Measurements from ENCODE around the gene ZNF319.

The ZNF319 gene

DNA sequence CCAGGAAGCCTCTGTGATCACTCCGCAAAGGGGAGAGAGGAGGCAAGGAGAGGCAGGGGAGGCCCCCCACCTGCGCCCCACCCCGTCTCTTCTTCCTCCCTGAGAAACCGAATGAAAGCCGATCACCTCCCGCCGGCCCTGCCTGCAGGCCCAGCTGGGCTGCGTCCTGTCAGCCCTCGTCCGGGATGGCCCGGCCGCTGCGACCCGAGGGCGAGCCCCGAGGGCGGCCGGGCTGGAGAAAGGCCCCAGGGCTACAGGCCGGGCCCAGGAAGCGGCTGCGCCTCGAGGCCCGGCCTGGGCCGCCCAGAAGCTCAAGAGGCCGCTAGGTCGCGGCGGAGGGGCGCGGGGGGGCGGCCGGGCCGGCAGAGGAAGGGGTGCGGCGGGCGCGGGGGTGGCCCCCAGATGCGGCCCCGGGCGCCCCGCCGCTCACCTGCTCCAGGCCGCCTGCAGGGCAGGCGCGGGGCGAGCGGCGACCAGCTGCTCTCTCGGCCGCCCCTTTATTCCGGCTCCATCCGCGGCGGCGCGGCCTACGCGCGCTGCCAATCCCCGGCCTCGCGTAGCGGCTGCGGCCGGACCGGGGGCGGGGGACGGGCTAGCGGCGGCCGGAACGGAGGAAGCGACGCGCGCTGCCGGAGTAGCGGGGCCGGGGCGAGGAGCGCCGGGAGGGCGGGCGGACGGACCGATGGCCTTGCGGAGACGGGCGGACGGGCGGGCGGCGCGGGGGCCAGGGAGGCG is at the start of gene ZNF319:
TSS of gene ZNF319 (minus strand) at position 702 of the 735 bp plus-strand sequence. CDS start 2,407 bp downstream, outside the sequence.
- DNase-seq = no peak

DNA sequence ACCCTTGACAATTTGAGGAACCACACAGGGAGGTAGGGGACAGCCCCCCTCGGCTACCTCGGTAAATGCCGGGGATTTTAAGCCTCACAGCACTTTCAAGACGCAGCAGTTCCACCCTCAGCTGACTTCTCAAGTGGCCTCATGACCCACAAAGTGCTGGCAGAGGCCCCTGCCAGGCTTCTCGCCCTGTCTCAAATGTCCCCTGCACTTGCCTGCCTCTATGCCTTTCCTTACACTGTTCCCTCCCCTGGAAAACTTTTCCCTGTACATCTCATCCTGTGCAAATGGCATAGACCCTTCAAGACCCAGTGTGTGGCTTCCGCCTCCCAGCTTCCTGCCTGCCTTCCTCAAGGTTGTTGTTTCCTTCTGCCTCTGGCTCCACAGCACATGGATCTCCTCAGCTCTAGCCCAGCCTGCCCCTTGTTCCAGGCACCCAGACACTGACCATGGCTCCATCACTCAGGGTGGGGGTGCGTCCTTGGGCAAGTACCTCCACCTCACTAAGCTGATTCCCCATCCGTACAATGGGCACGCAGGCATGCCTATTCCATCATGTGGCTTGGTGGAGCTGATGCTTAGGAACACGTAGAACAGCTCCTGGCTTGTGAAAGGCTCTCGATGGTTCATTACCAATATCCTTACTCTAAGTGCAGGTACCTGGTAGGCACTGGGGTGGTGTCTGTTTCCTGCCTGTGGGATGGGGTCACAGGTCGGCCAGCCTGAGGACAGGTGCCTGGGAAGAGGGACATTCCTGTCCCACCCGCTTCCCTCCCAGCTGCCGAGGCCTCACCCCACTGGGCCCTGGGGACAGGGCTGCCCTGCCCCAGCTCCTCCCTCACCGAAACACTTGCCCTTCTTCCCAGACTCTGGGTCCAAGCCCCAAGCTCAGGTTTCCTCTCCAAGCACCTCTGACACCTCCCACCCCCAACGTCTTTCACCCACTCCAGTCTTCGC is 49.0 kb upstream of the ZNF319 start:
- DNase-seq = no peak

DNA sequence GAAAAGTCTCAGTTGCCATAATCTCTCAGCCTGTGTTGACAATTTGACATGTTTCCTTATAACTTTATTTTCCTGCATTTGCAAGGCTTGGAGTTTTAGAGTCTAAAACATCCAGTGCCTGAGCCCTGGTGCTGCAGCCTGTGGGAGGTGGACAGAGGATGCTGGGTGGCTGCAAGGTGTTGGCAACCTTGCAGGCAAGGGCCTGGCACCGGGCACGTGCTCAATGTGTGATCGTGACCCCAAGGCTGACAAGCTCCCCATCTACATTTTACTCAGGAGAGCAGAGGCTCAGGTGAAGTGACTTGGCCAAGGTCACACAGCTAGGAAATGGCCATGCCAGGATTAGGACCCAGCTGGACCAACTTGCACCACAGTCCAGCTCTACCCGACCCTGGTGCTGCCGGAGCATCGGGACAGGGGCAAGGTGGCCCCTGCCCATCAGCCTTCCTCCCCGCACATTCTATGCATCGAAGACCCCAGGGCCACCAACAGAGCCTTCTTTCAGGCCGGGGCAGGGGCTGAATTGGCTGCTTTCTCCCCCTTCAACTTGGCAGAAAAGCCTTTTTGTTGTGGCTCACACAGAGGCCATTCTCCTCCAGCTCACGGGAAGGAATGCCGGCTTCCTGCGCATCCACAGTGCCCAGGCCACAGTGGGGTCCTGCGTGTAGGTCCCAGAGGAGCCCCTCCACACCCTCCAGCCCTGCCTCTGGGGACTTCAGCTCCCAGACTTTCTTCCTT is 48.2 kb upstream of the ZNF319 start:
- no peak for DNase-seq

DNA sequence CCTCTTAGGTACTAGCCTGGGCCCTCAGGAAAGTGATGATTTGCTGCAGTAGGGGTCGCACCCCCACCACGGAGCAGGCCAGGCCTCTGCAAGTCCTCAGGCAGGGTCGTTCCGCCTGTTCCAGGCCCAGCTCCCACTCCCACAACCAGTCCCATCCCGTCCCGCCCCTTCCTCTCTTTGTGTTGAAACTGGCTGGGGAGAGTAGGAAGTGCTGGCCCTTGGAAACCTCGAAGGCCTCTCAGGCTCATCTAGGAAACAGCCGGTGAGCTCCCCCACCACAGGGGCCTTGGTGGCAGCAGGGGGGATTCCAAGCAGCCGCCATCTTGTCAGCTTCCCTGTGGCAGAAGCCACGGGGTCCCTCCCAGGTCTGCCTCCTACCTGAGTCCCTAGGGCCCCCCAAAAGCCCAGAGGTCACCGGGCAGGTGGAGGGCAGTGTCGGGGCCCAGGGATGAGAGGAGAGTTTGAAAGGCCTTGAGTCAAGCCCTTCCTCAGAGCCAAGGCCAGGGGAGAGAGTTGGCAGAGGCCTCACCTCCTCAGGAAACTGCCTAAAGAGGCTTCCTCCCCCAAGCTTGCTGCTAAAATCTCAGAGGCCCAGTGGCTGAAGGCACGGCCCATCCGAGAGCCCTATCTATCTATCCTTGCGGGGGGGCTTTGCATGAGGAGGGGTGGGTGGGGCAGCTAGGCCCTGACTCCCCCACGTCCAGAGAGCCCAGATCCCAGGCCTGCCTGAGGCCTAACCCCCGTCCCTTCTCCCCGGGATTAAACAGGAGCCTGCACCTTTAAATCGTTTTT is 47.3 kb upstream of the ZNF319 start:
- DNase-seq = no peak

DNA sequence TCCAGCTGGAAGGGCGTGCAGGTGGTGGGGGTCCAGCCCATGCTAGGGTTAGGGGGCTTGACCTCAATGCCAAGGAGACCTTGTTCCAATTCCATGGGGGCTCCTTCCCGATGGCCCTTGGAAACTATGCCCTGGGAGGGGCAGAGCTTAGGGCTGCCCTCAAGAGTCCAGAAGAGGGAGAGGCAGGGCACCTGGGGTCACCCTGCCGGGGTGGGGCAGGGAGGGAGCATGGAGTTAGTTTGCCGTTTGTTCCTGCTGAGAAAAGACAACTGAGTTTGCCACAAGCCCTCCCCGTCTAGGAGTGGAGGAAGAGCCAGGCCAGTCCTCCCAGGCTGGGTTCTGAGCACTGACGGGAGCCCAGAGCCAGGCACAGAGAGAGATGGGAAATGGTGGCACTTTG is 46.5 kb upstream of the ZNF319 start:
- DNase-seq = no peak

DNA sequence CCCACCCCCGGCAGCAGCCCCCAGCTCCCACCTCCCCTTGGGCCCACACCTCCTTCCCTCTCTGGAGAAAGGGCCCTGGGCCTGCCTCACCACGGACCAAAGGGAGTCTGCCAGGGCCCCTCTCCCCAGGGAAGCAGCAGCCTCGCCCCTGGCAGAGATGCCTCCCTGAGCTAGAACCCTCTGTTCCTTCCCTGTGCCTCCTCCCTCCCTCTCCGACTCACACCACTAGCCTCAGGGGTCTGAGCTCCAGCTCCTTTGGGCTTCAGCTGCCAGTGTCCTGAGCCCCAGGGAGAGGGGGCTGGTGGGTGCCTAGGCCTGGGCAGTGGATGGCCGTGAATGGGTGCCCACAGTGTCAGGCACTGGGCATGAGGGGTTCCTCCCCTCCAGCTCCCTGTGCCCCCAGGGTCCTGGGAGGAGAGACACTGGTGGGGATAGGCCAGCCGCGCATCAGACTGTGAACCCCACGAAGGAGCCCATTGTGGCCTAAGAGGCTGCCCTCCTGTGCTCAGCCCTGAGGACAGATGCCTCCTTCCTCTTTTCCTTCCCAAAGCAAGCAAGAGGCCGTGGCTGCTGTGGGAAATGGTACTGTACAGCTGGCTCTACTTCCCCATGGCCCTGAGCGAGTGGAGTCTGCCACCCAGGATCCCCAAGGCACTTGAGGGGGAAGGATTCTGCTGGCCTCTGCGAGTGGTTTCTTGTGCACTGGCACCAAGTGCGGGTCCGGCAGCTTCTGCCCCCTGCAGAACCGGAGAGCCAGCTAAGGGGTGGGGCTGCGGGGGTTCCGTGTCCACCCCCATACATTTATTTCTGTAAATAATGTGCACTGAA is 45.8 kb upstream of the ZNF319 start:
- DNase-seq = no peak

DNA sequence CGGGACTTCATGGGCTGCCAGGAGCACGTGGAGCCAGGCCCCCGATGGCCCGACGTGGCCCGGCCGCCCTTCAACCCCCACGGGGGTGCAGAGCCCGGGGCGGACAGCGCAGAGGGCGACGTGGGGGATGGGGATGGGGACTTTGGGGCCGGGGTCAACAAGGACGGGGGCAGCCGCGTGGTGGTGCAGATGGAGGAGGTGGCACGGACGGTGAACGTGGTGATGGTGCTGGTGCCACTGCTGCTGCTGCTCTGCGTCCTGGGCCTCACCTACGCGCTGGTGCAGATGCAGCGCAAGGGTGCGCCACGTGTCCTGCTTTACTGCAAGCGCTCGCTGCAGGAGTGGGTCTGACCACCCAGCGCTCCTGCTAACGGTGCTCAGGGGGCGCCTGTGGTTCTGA is 44.6 kb upstream of the ZNF319 start:
- DNase-seq = no peak

DNA sequence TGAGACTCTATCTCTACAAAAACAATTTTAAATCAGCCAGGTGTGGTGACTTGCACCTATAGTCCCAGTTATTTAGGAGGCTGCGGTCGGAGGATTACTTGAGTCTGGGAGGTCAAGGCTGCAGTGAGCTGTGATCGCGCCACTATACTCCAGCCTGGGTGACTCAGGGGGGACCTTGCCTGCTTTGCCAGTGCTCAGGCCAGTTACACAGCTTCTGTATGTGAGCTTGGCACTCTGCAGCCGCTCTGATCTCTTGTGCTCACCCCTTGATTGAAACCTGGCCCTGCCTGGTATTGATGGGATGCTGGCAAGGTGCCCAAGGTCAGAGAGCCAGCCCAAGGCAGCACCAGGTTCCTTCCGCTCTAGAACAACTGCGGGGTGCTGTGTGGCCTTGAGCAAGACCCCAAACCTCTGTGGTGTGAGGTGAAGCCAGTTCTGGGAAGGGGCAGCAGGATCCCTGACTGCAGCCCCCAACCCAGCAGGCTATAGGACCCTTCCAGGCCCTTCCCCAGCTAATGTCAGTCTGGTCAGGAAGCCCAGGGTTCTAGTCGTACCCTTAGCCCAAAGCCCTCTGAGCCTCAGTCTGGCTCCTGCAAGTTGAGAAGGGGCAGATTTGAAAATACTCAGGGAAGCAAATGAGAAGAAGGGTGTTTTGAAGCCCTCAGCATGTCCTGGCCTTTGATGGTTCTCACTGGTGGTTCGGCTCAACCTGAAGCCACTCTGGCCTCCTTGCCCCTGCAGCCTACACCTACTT is 44.0 kb upstream of the ZNF319 start:
- no peak for DNase-seq

DNA sequence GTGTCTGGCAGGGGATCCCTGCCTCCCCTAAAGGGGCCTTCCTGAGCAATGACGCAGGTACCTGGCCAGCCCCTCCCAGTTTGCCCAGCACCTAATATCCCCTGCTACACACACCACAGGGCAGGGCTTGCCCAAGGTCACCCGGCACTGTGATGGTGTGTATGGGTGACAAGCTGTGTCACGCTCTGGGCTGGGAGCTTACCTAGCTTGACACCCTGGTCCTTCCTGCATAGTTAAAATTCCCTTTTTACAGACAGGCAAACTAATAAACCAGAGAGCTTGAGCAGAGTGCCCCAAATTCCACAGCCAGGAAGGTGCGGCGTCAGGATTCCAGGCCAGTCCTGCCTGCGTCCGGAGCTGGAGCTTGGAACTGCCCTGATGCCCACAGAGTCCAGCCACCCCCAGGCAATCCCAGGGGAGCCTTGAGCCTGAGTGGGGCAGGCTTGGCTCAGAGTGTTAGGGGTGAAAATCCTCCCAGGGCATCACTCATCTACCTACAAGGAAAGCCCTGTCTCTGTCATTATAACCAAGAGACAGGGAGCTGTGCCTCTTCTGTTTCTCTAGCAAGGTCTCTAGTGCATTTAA is 43.2 kb upstream of the ZNF319 start:
- no peak for DNase-seq

DNA sequence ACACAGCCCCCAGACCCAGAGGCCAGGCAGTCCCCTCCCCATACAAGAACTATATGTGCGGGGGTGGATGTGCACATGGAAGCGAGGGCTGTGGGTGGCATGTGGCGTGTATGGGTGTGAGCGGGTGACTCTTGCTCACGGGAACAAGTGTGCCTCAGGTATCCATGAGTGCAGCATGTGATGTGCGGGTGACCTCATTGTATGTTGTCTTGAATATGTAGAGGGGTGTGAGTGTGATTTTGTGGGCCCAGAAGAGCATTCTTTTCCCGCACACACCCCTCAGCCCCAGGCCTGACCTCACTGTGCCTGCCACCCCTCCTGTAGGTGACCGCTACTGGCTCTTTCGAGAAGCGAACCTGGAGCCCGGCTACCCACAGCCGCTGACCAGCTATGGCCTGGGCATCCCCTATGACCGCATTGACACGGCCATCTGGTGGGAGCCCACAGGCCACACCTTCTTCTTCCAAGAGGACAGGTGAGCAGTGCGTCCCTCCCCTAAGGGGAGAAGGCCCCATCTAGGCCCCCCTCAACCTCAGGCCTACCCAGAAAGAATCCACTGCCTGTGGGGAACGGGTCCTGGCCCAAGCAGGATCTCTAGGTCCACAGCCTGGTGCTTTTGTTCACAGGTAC is 42.5 kb upstream of the ZNF319 start:
- no peak for DNase-seq

DNA sequence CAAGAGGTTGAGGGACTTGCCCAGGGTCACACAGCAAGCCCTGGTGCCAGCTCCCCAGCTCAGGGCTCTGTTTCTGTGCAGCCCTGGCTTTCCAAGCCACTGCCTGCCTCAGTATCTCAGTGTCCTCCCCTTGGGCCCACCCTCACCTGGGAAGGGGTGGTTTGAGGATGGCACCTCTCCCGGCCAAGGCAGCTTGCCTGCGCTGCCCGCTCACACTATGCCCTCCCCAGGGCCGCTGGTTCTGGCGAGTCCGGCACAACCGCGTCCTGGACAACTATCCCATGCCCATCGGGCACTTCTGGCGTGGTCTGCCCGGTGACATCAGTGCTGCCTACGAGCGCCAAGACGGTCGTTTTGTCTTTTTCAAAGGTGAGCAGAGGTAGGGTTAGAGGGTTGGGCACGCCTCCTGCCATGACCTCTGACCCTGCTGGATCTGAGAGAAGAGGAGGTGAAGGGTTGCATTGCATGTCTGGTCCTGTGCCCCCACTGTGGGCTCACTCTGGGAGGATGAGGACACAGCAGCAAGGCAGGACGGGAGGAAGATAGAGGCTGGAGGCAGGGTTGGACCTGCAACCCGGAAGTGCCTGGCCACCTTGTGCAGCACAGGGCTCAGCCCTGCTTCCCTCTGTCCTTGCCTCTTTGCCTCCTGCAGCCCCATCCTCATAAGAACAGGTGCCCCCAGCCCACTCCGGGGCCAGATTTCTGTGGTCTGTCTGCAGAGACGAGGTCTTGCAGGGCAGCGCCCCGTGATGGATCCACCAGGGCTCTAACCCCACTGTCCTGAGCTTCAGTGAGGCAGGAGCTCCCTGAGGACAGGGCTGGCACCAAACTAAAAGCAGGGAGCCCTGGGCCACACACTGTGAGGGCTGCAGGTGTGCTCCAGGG is 41.8 kb upstream of the ZNF319 start:
- DNase-seq = no peak

DNA sequence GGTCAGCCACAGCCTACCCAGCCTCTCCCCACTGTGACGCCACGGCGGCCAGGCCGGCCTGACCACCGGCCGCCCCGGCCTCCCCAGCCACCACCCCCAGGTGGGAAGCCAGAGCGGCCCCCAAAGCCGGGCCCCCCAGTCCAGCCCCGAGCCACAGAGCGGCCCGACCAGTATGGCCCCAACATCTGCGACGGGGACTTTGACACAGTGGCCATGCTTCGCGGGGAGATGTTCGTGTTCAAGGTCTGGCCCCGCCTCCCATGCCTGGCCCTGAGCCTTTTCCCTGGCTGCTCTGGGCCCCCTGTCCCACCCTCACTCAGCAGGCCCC is 41.1 kb upstream of the ZNF319 start:
- DNase-seq = no peak

DNA sequence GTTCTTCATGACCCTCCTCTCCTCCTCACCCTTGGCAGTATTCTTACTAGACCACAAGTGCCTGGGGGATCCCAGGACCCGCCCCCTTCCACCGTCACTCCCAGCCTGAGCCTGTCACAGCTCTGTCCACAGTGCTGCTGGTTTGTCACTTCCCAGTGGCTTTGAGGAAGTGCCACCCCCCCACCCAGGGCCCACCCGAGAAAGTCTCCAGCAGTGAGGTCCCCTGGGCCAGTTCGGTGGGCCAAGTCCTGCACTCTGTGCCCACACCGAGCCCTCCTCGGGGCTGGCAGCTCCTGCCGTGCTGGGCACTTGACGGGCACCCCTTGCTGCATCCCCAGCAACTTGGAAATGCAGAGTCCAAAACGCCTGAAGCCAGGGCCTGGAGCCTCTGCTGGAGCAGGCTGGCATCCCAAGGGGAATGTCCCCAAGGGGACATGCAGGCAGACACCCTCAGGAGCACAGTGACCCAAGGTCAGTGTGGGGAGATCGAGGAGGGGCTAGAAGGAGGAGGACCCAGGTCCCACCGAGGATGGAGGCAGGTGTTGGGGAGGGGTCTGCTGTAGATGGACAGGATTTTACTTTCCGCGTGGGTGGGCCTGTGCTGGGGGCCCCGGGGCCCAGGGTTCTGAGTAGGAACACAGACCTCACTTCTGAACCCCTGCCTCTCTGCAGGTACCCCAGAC is 40.6 kb upstream of the ZNF319 start:
- DNase-seq = no peak

DNA sequence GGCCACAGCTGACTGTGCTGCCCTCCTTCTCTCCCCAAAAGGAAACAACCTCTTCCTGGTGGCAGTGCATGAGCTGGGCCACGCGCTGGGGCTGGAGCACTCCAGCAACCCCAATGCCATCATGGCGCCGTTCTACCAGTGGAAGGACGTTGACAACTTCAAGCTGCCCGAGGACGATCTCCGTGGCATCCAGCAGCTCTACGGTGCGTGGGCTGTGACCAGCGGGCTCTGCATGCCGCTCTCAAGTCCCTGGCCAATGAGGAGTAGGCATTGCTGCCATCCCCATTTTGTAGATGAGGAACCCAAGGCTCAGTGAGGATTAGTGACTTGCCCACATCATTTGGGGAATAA is 40.0 kb upstream of the ZNF319 start:
- no peak for DNase-seq

DNA sequence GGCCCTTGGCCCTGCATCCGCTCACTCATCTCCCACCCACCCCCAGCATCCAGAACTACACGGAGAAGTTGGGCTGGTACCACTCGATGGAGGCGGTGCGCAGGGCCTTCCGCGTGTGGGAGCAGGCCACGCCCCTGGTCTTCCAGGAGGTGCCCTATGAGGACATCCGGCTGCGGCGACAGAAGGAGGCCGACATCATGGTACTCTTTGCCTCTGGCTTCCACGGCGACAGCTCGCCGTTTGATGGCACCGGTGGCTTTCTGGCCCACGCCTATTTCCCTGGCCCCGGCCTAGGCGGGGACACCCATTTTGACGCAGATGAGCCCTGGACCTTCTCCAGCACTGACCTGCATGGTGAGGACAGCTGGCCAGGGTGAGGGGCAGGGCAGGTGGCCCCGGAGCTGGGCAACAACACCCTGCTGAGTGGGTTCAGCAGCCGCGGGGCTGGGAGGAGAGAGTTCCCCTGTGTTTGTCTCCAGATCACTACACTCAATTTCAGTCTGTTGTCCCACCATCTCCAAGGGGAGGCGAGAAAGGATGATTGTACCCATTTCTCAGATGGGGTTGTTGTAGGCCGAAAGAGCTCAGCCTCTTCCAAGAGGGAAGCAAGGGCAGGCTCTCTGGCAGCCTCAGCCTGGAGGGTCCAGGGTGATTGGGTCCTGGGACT is 39.5 kb upstream of the ZNF319 start:
- DNase-seq = no peak

DNA sequence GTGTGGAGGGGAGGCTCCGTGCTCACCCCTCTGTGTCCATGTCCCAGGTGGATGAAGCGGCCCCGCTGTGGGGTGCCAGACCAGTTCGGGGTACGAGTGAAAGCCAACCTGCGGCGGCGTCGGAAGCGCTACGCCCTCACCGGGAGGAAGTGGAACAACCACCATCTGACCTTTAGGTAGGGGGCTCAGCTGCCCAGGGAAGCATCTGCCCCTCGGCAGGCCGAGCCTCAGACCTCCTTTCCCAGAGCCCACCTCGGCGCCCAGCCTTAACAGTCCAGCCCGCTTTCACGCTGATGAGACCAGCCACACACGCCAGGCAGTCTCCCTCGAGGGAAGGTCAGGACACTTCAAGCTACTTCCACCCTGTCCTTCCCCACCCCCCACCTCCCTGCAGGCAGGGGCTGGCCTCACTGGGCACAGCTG is 37.8 kb upstream of the ZNF319 start:
- no peak for DNase-seq

DNA sequence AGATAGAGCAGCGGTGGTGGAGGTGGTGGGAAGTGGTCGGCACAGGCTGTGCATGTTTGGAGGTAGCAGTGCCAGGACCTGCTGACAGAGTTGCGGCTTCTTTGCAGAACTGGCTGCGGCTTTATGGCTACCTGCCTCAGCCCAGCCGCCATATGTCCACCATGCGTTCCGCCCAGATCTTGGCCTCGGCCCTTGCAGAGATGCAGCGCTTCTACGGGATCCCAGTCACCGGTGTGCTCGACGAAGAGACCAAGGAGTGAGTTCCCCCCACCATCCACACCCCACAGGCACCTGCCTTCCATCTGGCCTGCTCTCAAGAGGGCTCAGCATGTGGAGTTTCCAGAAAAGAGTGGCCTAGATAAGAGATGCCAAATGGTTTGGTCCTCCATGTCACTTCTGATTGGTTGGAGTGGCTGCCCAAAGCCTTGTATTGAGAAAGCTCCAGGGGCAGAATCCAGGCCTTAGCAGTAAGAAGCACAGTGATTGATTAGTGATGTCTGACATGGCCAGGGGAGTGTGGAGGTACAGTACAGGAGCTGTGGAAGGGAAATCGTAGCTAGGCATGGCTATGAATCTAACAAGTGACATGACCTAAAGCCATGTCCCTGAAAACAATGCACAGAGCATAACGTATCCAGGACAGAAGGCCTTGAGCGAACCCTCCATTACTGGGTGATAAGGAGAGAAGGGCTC is 37.0 kb upstream of the ZNF319 start:
- no peak for DNase-seq
